ENCODE measurements around the gene DHTKD1.
"Not testable (repeated sequence)": the region's sequence is repeated elsewhere in the genome, so short reads cannot be mapped to it uniquely, and the experiment has no call there.

Gene DHTKD1

DNA sequence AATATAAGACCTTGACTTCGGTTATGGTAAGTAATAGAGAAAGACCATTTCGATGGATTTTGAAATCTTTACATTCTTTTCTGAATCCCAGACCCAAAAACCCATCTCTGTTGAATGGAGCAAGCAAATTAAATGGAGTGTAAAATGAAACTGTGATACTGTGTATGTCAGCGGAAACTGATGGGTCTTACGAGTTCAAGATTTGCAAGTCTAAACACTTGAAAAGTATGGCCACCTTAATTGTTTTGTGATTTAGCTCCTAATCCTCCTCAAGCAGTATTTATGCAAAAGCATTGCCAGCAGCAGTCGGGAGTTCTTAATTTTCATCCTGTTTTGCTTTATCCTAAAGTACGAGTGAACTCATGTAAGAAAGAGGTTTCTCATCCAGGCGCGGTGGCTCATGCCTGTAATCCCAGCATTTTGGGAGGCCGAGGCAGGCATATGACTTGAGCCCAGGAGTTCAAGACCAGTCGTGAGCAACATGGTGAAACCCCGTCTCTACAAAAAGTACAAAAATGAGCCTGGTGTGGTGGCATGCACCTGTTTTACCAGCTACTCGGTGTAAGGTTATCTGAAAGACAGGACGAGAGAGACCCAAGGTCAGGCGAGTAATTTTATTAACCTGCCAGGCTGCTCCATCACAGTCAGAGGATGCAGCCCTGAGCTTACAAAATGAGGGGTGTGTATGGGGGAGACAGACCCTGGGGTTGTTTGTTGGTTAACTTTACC, 5.8 kb upstream of the DHTKD1 start:
- no peak for DNase-seq (ENCODE audit: low spot score)

DNA sequence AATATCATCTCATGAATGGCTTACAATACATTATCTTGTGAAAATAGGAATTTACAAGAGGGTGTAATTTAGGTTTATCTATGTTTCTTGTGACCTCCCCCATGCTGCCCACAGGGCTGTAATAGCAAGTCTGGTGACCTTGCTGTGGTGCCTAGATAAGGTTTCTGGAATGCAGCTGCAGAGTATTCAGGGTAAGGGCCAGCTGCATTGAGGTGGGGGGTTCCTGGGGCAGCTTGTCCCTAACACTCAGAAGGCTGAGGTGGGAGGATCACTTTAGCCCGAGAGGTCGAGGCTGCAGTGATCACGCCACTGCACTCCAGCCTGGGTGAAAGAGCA, 5.3 kb upstream of the DHTKD1 start:
- DNase-seq (ENCODE audit: low spot score) = no peak

DNA sequence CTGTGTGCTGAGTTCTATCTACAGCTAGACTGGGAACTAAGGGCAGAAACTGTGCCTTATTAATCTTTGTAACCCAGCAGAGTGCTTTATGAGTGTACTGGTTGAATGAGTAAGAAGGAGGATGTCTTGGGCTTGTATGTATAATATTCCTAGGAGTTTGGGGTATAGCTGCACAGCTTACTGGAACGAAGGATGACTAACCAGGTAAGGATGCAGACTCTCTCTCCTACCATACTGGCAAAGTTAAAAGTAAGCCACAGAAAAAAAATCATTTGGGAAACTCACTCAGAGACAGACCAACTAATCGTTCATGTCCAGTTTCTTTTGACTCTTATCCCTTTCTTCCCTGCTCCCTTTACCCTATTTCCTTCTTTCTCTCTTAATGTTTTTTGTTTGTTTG, 1.4 kb upstream of the DHTKD1 start:
- DNase-seq (ENCODE audit: low spot score) = peak; percentile 46

DNA sequence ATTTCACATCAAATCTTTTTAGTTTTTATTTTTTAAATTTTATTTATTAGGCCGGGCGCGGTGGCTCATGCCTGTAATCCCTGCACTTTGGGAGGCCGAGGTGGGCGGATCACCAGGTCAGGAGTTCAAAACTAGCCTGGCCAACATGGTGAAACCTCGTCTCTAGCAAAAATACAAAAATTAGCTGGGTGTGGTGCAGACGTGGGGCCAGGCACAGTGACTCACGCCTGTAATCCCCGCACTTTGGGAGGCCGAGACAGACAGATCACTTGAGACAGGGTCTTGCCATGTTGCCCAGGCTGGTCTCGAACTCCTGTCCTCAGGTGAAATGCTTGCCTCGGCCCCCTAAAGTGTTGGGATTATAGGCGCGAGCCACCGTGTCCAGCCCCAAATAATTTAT, 2.7 kb downstream of the DHTKD1 start:
- DNase-seq (ENCODE audit: low spot score) = not testable (repeated sequence)

DNA sequence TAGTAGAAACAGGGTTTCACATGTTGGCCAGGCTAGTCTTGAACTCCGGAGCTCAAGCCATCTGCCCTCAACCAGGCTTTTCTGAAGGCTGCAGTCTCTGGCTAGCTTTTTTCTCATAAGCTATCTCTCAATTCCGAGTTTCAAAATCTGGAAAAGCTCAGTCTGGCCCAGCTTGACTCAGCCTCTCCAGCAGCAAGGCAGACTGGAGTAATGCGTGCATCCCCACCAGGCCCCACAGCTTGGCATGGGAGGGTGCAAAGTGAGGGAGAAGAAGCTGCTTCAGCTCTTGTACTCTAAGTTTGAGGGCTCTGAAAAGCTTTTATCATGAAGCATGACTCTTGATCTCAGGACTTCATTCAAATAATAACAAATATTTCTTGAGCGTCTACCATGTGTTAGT, 4.8 kb downstream of the DHTKD1 start:
- peak; percentile 30 for DNase-seq (ENCODE audit: low spot score)

DNA sequence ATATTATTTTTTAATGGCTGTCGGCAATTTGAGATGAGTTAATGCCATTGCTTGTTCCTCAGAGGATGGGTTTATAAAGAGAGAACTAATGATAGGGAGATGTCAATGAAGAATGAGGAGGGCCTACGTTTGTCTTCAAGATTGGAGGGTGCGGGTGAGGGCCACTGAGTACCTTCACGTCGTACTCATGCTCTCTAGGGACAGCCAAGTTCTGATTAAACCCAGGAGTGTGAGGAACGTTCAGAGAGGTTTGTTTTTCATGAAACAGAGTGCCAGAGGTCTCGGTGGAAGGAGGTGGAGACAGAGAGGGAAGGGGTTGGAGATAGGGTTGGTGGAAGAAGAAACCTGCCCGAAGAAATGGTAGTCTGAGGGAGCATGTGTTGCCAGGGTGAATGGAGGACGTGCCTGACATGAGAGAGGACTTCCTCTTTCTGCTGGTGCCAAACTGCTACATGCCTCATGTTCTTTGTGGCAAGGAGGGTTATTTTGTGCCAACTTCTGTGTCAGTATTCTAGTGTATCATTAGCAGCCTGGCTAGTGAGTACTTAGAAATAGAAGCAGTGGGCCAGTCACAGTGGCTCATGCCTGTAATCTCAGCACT, 8.9 kb downstream of the DHTKD1 start:
- no peak for DNase-seq (ENCODE audit: low spot score)

DNA sequence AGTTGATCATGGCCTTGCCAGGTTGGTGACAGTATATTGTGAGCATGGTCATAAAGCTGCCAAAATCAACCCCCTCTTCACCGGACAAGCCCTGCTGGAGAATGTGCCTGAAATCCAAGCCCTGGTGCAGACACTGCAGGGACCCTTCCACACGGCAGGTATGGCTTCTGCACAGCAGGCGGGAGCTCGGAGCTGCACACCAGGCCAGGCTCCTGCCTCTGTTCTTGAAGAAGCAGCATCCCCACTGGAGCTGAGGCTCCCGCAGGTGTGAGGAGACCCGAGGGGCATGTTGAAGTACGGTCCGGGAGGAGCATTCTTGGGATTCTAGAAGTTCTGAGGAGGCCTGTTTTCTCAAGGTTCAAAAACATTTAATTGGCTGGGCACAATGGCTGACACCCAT, 12.7 kb downstream of the DHTKD1 start:
- no peak for DNase-seq (ENCODE audit: low spot score)

DNA sequence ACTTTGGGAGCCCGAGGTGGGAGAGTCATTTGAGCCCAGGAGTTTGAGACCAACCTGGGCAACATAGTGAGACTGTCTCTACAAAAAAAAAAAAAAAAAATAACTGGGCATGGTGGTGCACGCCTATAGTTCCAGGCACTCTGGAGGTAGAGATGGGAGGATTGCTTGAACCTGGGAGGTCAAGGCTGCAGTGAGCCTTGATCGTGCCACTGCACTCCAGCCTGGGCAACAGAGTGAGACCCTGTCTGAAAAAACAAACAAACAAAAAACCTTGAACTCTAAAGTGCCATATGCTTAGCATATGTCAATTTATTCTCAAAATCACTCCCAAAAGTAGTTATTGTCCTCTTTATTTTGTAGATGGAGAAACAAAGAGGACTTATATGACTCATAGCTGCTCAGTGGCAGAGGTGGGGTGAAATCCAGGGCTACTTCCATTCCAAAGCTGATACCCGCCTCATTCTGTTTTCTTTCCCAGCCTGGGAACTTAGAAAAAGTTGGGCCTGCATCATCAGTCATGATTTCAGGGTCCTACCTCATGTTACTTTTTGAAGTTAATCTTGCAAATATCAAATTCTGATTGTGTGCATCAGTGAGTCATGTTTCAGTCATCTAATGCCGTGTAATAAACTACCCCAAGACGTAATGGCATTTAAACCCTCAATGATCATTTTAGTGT, 13.3 kb downstream of the DHTKD1 start:
- no peak for DNase-seq (ENCODE audit: low spot score)

DNA sequence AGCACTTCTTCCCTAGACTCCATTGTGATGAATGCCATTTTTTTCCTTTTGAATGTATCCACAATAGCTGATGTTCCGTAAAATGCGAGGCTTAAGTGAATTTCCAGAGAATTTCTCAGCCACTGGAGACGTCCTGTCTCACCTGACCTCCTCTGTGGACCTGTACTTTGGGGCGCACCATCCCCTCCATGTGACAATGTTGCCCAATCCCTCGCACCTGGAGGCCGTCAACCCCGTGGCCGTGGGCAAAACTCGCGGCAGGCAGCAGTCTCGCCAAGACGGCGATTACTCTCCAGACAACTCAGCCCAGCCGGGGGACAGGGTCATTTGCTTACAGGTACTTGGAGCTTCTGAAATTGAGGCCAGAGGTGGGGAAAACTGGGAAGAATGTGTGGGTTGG, 20.2 kb downstream of the DHTKD1 start:
- no peak for DNase-seq (ENCODE audit: low spot score)

DNA sequence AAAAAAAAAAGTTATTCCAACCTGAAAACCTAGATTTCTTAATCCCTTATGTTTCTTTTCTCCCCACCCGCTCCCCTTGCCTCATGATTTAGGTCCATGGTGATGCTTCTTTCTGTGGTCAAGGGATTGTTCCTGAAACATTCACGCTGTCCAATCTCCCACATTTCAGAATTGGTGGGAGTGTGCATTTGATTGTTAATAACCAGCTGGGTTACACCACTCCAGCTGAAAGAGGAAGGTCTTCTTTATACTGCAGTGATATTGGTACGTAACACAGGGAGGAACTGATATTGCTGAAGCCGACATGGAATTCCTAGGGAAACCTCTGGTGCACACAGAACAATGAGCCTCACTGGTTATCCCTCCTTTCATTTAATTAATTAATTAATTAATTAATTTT, 22.7 kb downstream of the DHTKD1 start:
- DNase-seq (ENCODE audit: low spot score) = no peak

DNA sequence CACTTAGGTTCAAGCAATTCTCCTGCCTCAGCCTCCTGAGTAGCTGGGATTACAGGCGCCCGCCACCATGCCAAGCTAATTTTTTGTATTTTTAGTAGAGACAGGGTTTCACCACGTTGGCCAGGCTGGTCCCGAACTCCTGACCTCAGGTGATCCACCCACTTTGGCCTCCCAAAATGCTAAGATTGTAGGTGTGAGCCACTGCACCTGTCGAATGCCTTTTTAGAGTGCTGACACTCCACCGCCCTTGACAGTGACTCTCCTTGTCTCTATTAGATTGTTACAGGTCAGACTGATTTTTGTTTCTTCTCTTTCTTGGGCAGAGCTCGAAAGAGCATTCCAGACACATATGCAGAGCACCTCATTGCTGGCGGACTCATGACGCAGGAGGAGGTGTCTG, 28.6 kb downstream of the DHTKD1 start:
- not testable (repeated sequence) for DNase-seq (ENCODE audit: low spot score)

DNA sequence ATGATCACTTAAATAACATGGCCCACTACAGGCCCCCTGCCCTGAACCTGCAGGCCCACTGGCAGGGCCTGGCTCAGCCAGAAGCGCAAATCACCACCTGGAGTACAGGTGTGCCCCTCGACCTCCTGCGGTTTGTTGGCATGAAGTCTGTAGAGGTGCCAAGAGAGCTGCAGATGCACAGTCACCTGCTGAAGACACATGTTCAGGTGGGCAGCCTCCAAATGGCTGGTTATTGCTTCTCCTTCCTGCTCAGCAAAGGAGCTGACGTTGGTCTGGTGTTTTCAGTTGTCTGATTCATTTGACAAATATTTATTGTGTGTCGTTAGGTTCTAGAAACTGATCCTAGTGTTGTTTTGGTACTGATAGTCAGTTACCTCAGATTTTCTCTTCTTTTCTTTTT, 29.0 kb downstream of the DHTKD1 start:
- no peak for DNase-seq (ENCODE audit: low spot score)

DNA sequence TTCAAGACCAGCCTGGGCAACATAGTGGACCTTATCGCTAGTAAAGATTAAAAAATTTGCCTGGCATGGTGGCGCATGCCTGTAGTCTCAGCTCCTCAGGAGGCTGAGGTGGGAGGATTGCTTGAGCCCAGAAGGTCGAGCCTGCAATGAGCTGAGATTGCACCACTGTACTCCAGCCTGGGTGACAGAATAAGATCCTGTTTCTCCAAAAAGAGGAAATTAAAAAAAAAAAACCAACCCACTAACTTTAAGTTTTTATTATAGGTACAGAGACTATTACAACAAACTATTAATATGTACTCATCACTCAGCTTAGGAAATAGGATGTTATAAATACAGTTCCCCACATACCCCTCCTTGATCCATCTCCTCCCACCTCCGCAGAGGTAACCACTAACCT, 30.2 kb downstream of the DHTKD1 start:
- DNase-seq (ENCODE audit: low spot score) = no peak

DNA sequence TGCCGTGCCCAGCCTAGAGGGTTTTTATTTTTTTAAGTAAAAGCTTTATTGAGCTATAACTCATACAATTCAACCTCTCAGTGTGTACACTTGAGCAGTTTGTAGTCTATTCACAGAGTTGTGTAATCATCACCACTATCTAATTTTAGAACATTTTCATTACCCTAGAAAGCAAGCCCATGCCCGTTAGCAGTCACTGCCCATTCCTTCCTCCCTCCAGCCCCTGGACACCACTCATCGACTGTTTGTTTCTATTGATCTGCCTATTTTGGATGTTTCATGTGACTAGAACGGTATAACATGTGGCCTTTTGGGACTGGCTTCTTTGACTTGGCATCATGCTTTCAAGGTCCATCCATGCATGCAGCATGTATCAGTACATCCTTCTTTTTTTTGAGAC, 35.0 kb downstream of the DHTKD1 start:
- DNase-seq (ENCODE audit: low spot score) = no peak

DNA sequence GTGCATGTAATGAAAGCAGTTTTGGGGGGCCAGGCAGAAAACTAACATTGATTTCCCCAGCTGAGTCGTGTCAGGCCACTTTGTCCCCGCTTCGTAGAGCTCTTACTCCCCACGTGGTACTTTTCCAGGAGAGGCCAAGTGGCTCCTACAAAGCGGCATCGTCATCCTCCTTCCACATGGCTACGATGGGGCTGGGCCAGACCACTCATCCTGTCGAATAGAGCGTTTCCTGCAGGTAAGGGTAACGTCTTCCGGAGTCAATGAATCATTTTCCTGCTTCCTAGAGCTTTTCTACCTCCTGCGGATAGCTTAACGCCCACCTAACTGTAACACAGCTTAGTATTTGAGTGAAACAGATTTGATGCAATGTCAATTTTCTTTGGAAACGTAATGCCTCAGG, 39.0 kb downstream of the DHTKD1 start:
- DNase-seq (ENCODE audit: low spot score) = no peak

DNA sequence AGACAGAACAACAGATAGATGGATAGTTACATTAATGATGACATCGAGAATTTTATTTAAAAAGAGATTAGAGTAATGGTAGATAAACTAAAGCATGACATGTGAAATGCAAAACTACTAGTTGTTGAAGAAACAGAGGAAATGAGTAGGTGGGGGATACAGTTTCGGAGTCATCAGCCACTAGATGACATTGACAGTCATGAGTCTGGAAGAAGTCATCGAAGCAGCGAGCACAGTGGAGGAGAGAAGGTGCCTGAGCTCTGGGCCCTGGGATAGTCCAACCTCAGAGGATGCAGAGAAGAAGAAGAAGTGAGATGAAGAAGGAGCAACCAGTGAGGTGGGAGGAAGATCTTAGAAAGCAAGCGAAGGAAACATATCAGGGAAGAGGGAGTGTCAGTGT, 40.5 kb downstream of the DHTKD1 start:
- no peak for DNase-seq (ENCODE audit: low spot score)

DNA sequence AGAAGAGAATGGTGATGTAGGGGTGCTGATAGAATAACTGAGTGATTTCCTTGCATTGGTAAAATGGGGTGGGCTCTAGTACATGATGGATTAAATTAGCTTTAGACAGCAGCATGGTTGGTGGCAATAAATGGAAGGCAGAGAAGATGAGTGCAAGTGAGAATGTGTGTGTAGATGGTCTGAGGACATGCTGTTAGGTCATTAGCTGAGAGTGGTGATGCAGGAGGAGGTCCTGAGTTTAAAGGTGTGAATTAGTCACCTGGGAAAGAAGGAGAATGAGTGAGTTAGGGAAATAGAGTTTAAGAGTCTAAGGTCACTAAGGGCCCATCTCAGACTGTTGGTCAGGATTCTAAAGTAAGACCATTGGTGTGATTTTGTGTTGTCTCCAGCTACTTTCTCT, 42.8 kb downstream of the DHTKD1 start:
- no peak for DNase-seq (ENCODE audit: low spot score)

DNA sequence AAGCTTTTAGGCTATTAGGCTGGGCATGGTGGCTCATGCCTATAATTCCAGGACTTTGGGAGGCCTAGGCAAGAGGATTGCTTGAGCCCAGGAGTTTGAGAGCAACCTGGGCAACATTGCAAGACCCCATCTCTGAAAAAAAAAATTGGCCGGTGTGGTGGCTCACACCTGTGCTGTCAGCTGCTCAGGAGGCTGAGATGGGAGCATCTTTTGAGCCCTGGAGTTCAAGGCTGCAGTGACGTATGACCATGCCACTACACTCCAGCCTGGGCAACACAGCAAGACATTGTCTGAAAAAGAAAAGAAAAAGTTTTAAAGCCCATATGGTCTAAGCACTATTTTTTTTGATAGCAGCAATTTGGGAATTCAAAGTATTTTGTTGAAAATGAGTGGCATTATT, 44.9 kb downstream of the DHTKD1 start:
- DNase-seq (ENCODE audit: low spot score) = no peak

DNA sequence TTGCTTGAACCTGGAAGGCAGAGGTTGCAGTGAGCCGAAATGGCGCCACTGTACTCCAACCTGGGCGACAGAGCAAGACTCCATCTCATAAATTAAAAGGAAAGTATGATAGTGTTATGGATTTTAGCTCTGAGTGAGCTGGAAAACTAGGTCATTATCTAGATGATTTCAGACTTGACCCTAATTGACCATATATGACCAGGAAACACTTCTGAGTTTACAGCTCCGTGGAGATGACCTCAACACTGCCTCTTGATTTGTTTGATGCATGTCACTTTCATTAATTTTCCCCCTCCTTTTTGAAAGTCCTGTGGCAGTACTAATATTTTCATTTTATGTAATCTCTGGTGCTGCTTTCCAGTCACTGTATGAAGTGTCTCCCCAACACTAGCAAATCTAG, 52.9 kb downstream of the DHTKD1 start:
- DNase-seq (ENCODE audit: low spot score) = no peak

DNA sequence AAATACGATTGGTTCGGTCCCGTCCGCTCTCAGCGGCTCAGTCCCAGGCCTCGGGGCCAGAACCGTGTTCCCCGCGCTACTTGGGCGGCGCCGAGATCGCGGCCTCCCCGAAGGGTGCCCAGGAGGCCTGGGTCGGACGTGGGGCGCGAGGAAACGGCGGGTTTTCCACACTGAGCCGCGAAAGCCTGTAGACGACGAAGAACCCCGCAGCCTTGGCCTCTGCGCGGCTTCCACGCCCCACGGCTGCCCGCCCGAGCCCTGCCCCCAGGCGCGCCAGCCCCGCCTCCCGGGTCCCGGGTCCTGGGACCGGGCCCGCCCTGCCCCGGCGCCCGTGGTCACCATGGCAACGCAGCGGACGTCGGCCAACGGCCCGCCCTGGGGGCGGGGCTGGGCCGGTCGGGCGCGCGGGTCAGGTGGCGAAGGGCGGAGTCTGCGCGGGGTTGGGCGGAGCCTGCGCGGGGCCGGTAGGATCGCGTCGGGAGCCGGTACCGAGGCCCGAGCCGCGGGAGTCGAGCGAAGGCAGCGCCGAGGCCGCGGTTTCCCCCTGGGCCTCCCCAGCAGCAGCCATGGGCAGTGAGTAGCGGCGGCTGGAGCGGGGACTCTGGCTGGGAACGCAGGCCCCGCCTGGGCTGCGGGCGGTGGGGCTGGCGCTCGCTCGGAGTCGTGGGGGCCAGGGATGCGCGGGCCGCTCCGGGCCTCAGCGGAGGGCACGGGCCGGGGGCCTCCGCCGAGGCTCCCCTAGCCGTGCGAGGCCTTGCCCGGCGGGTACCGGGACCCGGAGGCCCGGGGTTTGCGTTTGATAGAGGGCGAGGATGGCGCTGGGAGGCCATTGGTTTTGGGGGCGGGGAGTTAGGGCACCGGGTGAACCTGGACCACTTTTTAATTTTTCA, 60.7 kb downstream of the DHTKD1 start, which contains the start of gene SEC61A2:
SEC61A2 (plus strand) TSS at position 456 of the 890 bp plus-strand sequence; CDS start at position 567, 111 bp downstream.
- DNase-seq (ENCODE audit: low spot score) = peak; percentile 100

DNA sequence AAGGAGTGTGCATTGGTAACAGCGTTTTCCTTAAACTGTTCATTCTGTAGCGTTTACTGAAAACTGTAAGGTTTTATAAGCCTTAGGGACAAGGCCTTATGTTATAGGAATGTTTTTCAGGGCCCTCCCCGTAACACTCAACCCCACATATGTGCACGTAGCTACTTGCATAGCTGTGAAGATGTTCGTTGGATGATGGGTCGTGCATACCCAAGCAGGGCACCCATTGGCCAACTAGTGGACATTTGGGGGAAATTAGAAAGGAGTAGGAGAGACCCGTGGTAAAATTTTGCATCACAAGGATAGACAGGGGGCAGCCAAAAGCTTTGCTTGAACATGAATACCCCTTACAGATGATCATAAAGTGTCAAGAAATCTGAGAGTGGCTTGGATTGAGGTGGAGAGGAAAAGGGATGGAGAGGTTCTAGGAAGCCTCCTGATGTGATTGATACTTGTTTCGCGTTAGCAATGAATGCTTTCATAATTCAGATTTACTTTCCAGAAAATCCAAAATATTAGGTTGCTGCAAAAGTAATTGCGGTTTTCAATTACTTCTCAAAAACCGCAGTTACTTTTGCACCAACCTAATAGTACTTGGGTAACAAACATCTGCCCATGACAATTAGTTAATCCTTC, 61.6 kb downstream of the DHTKD1 start:
- peak; percentile 76 for DNase-seq (ENCODE audit: low spot score)

DNA sequence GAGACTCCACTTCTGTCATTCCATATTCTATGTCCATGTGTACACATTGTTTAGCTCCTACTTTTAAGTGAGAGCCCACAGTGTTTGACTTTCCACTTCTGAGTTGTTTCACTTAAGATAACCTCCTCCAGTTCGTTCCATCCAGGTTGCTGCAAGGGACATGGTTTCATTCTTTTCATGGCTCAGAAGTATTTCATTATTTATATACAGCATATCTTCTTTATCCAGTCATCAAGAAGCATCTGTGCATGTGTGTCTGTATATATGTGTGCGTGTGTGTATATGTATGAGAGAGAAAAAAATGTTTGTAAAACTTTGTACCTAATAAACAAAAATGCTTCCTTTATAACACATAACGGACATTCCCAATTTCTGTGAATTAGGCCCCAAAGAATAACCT, 66.9 kb downstream of the DHTKD1 start:
- DNase-seq (ENCODE audit: low spot score) = no peak
